HEK293 (cell line): ENCODE results near the gene ATG2A.
A peak's percentile ranks its signal among the peaks of the same experiment; 100 is the strongest.

Experiments
- CTCF ChIA-PET: fragments of 350-600 bp; formaldehyde crosslinking; extraction: SDS; loops from one replicate; lab custom pipeline; 2021; ENCODE audit warnings: antibody characterized with exemption; lab: Yijun Ruan, JAX
- POLR2A ChIA-PET: fragments of 300-600 bp; formaldehyde crosslinking; extraction: SDS; loops from one replicate; lab custom pipeline; 2020; ENCODE audit warnings: antibody characterized with exemption, inconsistent platforms; lab: Yijun Ruan, JAX
- H3K27ac ChIP-seq: fragments of 200-500 bp; sonication (Bioruptor generic); 2 replicates; pipeline ENCODE4 v1.5.1; 2014; ENCODE audit warnings: low read depth, low read length, control low read depth, inconsistent platforms; ENCODE audit errors: extremely low read depth
- H3K36me3 ChIP-seq, 2 experiments: fragments of 200-500 bp in 1 of 2; sonication (Bioruptor generic) in 1 of 2; 1 replicate in 1 of 2; 2 replicates in 1 of 2; pipeline ENCODE4 v1.5.1; 2014 to 2017; ENCODE audit warnings: inconsistent platforms in 2 of 2, low read length in 2 of 2; ENCODE audit not compliant: control insufficient read depth in 2 of 2, insufficient read depth in 1 of 2
- H3K4me1 ChIP-seq: fragments of 200-500 bp; sonication (Bioruptor generic); 2 replicates; pipeline ENCODE4 v1.5.1; 2014; ENCODE audit warnings: mild to moderate bottlenecking, low read length, inconsistent platforms; ENCODE audit not compliant: control insufficient read depth, insufficient read depth
- H3K4me3 ChIP-seq: 2 replicates; pipeline ENCODE4 v1.5.1; 2011; ENCODE audit warnings: low read depth, mild to moderate bottlenecking, control low read depth, low read length, moderate library complexity
- H3K9me3 ChIP-seq: fragments of 200-500 bp; sonication (Bioruptor generic); 2 replicates; pipeline ENCODE4 v1.5.1; 2014; ENCODE audit warnings: low read depth, low read length, inconsistent platforms; ENCODE audit not compliant: control insufficient read depth, insufficient read depth
- KLF10 ChIP-seq: fragments of 450-650 bp; IDR thresholded peaks from 2 replicates; pipeline ENCODE4 v1.5.1; 2018; ENCODE audit warnings: missing biosample characterization, mild to moderate bottlenecking, missing genetic modification characterization
- SP7 ChIP-seq: fragments of 450-650 bp; formaldehyde crosslinking; IDR thresholded peaks from 2 replicates; pipeline ENCODE4 v1.5.1; 2016; ENCODE audit warnings: missing biosample characterization, missing genetic modification characterization
- TRIM28 ChIP-seq: IDR thresholded peaks from 2 replicates; pipeline ENCODE4 v1.6.1; 2011; ENCODE audit warnings: low read length, control low read depth, borderline replicate concordance
- ZBTB7A ChIP-seq: fragments of 450-650 bp; formaldehyde crosslinking; IDR thresholded peaks from 2 replicates; pipeline ENCODE4 v1.5.1; 2016; ENCODE audit warnings: low read depth, missing biosample characterization, missing genetic modification characterization
- ZFP41 ChIP-seq: fragments of 450-650 bp; formaldehyde crosslinking; IDR thresholded peaks from 2 replicates; pipeline ENCODE4 v1.5.1; 2016; ENCODE audit warnings: missing biosample characterization, missing genetic modification characterization, borderline replicate concordance
- ZFP69B ChIP-seq: fragments of 450-650 bp; formaldehyde crosslinking; IDR thresholded peaks from 2 replicates; pipeline ENCODE4 v1.5.1; 2016; ENCODE audit warnings: missing biosample characterization, missing genetic modification characterization
- ZNF155 ChIP-seq: fragments of 450-650 bp; formaldehyde crosslinking; IDR thresholded peaks from 2 replicates; pipeline ENCODE4 v1.5.1; 2016; ENCODE audit warnings: missing biosample characterization, missing genetic modification characterization
- ZNF169 ChIP-seq: fragments of 450-650 bp; formaldehyde crosslinking; IDR thresholded peaks from 2 replicates; pipeline ENCODE4 v1.5.1; 2016; ENCODE audit warnings: missing biosample characterization, missing genetic modification characterization
- ZNF184 ChIP-seq: fragments of 450-650 bp; IDR thresholded peaks from 2 replicates; pipeline ENCODE4 v1.5.1; 2018; ENCODE audit warnings: missing biosample characterization, mild to moderate bottlenecking, missing genetic modification characterization
- ZNF311 ChIP-seq: fragments of 450-650 bp; formaldehyde crosslinking; IDR thresholded peaks from 2 replicates; pipeline ENCODE4 v1.5.1; 2017; ENCODE audit warnings: missing biosample characterization, missing genetic modification characterization, borderline replicate concordance
- ZNF37A ChIP-seq: fragments of 450-650 bp; IDR thresholded peaks from 2 replicates; pipeline ENCODE4 v1.5.1; 2018; ENCODE audit warnings: missing biosample characterization, missing genetic modification characterization
- ZNF473 ChIP-seq: fragments of 450-650 bp; formaldehyde crosslinking; IDR thresholded peaks from 2 replicates; pipeline ENCODE4 v1.5.1; 2017; ENCODE audit warnings: missing biosample characterization, missing genetic modification characterization
- ZNF514 ChIP-seq: fragments of 450-650 bp; formaldehyde crosslinking; IDR thresholded peaks from 2 replicates; pipeline ENCODE4 v1.5.1; 2016; ENCODE audit warnings: missing biosample characterization, missing genetic modification characterization
- ZNF529 ChIP-seq: fragments of 450-650 bp; formaldehyde crosslinking; IDR thresholded peaks from 2 replicates; pipeline ENCODE4 v1.5.1; 2017; ENCODE audit warnings: missing genetic modification characterization, missing biosample characterization; ENCODE audit not compliant: insufficient replicate concordance
- ZNF530 ChIP-seq: fragments of 450-650 bp; formaldehyde crosslinking; IDR thresholded peaks from 2 replicates; pipeline ENCODE4 v1.5.1; 2016; ENCODE audit warnings: low read depth, missing biosample characterization, missing genetic modification characterization
- ZNF558 ChIP-seq: fragments of 450-650 bp; formaldehyde crosslinking; IDR thresholded peaks from 2 replicates; pipeline ENCODE4 v1.5.1; 2016; ENCODE audit warnings: missing biosample characterization, missing genetic modification characterization
- ZNF560 ChIP-seq: fragments of 450-650 bp; formaldehyde crosslinking; IDR thresholded peaks from 2 replicates; pipeline ENCODE4 v1.5.1; 2017; ENCODE audit warnings: missing biosample characterization, missing genetic modification characterization, borderline replicate concordance
- ZNF76 ChIP-seq: fragments of 450-650 bp; formaldehyde crosslinking; IDR thresholded peaks from 2 replicates; pipeline ENCODE4; 2016; ENCODE audit warnings: low read depth, missing biosample characterization, missing genetic modification characterization, borderline replicate concordance
- ZSCAN16 ChIP-seq: fragments of 450-650 bp; formaldehyde crosslinking; IDR thresholded peaks from 2 replicates; pipeline ENCODE4 v1.5.1; 2016; ENCODE audit warnings: missing biosample characterization, missing genetic modification characterization
- TF ChIP-seq, protein P1 (sequence below): fragments of 450-650 bp; formaldehyde crosslinking; IDR thresholded peaks from 2 replicates; pipeline ENCODE4 v1.5.1; 2016; ENCODE audit warnings: missing biosample characterization, missing genetic modification characterization
- TF ChIP-seq, protein P2 (sequence below): fragments of 450-650 bp; formaldehyde crosslinking; IDR thresholded peaks from 2 replicates; pipeline ENCODE4 v1.5.1; 2016; ENCODE audit warnings: missing biosample characterization, missing genetic modification characterization
- TF ChIP-seq, protein P3 (sequence below): fragments of 450-650 bp; formaldehyde crosslinking; IDR thresholded peaks from 2 replicates; pipeline ENCODE4 v1.5.1; 2016; ENCODE audit warnings: missing biosample characterization, missing genetic modification characterization
- TF ChIP-seq, protein P4 (sequence below): fragments of 450-650 bp; formaldehyde crosslinking; IDR thresholded peaks from 2 replicates; pipeline ENCODE4 v1.5.1; 2016; ENCODE audit warnings: missing biosample characterization, missing genetic modification characterization

The ATG2A gene

DNA sequence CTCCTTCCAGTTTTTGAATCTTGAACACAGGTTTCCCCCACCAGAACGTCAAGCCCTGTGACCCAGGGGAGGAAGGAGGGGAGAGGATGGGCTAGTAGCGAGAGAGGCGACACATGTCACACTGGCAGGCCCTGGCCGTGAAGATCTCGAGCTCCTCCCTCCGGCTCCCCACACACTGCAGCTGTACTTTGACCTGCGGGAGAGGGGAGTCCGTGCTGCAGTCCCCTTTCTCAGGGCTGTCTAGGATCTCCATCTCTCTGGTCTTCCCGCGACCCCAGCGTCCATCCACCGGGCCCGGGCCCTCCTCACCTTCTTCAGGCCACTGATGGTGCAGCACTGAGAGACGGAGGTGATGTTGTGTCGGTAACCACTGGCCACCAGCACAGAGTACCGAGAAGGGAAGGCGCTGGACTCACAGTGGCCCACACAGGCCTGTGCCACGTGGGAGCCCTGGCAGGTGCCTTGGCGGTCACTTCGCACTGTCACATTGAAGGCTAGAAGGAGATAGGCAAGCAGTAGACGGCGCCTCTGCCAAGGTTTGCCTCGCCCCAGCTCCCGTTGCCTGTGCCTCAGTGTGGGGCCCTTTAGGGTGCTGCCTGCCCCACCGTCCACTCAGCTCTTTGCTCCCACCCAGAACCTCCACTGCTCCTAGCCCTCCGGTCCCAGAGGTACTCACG is 17.8 kb upstream of the ATG2A start:
- Histone ChIP-seq H3K36me3 (peaks cover 0 to 52% of the 10 kb centered on the region in 2 experiments; a peak in 1 of 3 replicates), H3K4me3 (no peak overlapping the region), H3K4me1 (no peaks in the 10 kb centered on the region), H3K9me3 (no peaks in the 10 kb centered on the region), H3K27ac (no peak overlapping the region)
- POLR2A ChIA-PET: interaction anchor here (0.5 to 2.3 kb wide), 5 partner anchors 9 to 628 kb away, joined by 3 to 8 read pairs (median 3); partner anchors contain the start of gene PPP2R5B
- CTCF ChIA-PET: interaction anchor here (0.6 to 1.1 kb wide), 4 partner anchors 8 to 62 kb away, joined by 3 to 5 read pairs (median 4); no protein-coding TSS in a partner anchor
- TF ChIP-seq, protein P1, sequence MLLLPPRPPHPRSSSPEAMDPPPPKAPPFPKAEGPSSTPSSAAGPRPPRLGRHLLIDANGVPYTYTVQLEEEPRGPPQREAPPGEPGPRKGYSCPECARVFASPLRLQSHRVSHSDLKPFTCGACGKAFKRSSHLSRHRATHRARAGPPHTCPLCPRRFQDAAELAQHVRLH (tag by site-specific recombination): no peak
- TF ChIP-seq ZNF311 (tag by site-specific recombination): no peak
- TF ChIP-seq ZNF514 (tag by site-specific recombination): no peak
- no peak for TF ChIP-seq ZBTB7A (tag by site-specific recombination)
- TF ChIP-seq ZNF560 (tag by site-specific recombination): no peak
- no peak for TF ChIP-seq ZNF184 (tag by site-specific recombination)
- no peak for TF ChIP-seq SP7 (tag by site-specific recombination)
- TF ChIP-seq ZNF169: no peak
- no peak for TF ChIP-seq ZSCAN16 (tag by site-specific recombination)
- TF ChIP-seq ZNF473 (tag by site-specific recombination): no peak
- TF ChIP-seq ZNF155: no peak
- TF ChIP-seq, protein P2, sequence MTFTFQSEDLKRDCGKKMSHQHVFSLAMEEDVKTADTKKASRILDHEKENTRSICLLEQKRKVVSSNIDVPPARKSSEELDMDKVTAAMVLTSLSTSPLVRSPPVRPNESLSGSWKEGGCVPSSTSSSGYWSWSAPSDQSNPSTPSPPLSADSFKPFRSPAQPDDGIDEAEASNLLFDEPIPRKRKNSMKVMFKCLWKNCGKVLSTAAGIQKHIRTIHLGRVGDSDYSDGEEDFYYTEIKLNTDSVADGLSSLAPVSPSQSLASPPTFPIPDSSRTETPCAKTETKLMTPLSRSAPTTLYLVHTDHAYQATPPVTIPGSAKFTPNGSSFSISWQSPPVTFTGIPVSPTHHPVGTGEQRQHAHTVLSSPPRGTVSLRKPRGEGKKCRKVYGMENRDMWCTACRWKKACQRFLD: no peak
- TF ChIP-seq ZFP69B (tag by site-specific recombination): no peak
- no peak for TF ChIP-seq ZFP41 (tag by site-specific recombination)
- TF ChIP-seq ZNF529 (tag by site-specific recombination): no peak
- TF ChIP-seq ZNF76 (tag by site-specific recombination): no peak
- TF ChIP-seq ZNF530 (tag by site-specific recombination): no peak
- TF ChIP-seq ZNF37A: no peak
- TF ChIP-seq TRIM28: no peak
- no peak for TF ChIP-seq ZNF558 (tag by site-specific recombination)
- TF ChIP-seq, all 188 proteins: peak for 0

DNA sequence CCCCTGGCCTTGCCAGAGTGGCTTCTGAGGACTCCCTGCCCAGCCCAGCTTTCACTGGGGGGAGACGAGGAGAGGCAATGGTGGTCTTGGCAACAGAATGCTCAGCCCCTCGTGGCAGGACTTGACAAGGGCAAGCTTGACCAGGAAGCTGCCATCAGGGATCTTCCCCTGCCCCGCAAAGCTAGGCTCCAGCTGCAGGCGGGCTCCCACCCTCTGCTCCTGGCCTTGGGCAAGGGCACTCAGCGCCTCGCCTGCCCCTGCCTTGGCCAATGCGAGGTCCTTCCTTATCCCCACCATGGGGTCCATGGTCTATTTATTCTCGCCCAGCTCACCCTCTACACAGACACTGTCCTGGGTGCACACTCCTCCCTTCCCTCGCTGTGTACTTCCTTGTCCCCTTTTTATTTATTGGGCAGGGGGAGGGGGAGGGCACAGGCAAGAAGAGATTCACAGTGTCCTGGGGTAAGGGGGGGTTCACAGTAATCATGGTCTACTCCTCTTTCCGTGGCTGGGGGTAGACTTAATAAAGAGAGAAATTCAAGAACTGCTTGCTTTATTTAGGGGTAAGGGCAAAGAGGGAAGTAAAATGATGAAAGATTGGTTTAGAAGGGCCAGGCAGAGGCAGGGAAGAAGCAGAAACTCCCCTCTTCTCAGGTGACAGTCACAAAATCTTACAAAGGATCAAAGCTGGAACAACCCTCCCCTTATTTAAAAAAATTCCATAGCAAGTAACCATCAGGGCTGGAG is 17.1 kb upstream of the ATG2A start:
- peaks cover 0 to 59% of the 10 kb centered on the region in 2 experiments; a peak in 1 of 3 replicates for H3K36me3 ChIP-seq
- CTCF ChIA-PET: interaction anchor here (0.6 to 1.3 kb wide), 4 partner anchors 8 to 62 kb away, joined by 3 to 5 read pairs (median 4); no protein-coding TSS in a partner anchor
- POLR2A ChIA-PET: interaction anchor here (1.5 to 2.3 kb wide), 2 partner anchors 10 to 15 kb away, joined by 3 to 8 read pairs; partner anchors contain the start of gene PPP2R5B

More for the DNA sequence above, 17.1 kb upstream of the ATG2A start:
- Histone ChIP-seq H3K4me3 (no peak overlapping the region), H3K27ac (no peak overlapping the region), H3K4me1 (no peaks in the 10 kb centered on the region), H3K9me3 (no peaks in the 10 kb centered on the region)
- TF ChIP-seq, protein P3, sequence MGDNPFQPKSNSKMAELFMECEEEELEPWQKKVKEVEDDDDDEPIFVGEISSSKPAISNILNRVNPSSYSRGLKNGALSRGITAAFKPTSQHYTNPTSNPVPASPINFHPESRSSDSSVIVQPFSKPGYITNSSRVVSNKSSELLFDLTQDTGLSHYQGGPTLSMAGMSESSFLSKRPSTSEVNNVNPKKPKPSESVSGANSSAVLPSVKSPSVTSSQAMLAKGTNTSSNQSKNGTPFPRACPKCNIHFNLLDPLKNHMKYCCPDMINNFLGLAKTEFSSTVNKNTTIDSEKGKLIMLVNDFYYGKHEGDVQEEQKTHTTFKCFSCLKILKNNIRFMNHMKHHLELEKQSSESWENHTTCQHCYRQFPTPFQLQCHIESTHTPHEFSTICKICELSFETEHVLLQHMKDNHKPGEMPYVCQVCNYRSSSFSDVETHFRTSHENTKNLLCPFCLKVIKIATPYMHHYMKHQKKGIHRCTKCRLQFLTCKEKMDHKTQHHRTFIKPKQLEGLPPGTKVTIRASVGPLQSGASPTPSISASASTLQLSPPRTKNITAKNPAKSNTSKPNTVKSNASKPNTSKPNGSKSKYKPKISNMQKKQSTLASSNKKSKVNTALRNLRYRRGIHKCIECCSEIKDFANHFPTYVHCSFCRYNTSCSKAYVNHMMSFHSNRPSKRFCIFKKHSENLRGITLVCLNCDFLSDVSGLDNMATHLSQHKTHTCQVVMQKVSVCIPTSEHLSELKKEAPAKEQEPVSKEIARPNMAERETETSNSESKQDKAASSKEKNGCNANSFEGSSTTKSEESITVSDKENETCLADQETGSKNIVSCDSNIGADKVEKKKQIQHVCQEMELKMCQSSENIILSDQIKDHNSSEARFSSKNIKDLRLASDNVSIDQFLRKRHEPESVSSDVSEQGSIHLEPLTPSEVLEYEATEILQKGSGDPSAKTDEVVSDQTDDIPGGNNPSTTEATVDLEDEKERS (tag by site-specific recombination): no peak
- no peak for TF ChIP-seq KLF10 (tag by site-specific recombination)
- TF ChIP-seq, protein P4, sequence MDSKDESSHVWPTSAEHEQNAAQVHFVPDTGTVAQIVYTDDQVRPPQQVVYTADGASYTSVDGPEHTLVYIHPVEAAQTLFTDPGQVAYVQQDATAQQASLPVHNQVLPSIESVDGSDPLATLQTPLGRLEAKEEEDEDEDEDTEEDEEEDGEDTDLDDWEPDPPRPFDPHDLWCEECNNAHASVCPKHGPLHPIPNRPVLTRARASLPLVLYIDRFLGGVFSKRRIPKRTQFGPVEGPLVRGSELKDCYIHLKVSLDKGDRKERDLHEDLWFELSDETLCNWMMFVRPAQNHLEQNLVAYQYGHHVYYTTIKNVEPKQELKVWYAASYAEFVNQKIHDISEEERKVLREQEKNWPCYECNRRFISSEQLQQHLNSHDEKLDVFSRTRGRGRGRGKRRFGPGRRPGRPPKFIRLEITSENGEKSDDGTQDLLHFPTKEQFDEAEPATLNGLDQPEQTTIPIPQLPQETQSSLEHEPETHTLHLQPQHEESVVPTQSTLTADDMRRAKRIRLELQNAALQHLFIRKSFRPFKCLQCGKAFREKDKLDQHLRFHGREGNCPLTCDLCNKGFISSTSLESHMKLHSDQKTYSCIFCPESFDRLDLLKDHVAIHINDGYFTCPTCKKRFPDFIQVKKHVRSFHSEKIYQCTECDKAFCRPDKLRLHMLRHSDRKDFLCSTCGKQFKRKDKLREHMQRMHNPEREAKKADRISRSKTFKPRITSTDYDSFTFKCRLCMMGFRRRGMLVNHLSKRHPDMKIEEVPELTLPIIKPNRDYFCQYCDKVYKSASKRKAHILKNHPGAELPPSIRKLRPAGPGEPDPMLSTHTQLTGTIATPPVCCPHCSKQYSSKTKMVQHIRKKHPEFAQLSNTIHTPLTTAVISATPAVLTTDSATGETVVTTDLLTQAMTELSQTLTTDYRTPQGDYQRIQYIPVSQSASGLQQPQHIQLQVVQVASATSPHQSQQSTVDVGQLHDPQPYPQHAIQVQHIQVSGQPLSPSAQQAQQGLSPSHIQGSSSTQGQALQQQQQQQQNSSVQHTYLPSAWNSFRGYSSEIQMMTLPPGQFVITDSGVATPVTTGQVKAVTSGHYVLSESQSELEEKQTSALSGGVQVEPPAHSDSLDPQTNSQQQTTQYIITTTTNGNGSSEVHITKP: peak; percentile 87
